MCF 10A (cell line): ENCODE results near the gene FIS1. TPM values are rescaled to one million over a fixed set of nuclear protein-coding genes. Genes with fewer than 3 reads are reported as not detected.

Experiments used
- BruUV-seq: library from RNA; stranded (reverse); fragments of 400-500 nt; replicated peaks from 2 replicates; lab custom pipeline; 2021; lab: Mats Ljungman, UMichigan
- CTCF ChIA-PET: fragments of 300-600 bp; sonication (Branson Sonifier 250); formaldehyde crosslinking; extraction: SDS; loops from one replicate; lab custom pipeline; 2021; ENCODE audit warnings: antibody characterized with exemption, inconsistent platforms; lab: Yijun Ruan, JAX
- POLR2A ChIA-PET: fragments of 300-600, 350-650 bp; sonication (Branson Sonifier 250); formaldehyde crosslinking; extraction: SDS; loops from one replicate; lab custom pipeline; 2020; ENCODE audit warnings: antibody characterized with exemption, inconsistent platforms; lab: Yijun Ruan, JAX
- DNase-seq: peaks from one replicate; pipeline ENCODE4 v3.0.0-alpha.2; 2018; ENCODE audit not compliant: unreplicated experiment
- H3K27ac Mint-ChIP-seq: one replicate; pipeline ENCODE4 v1.8.0; 2022; ENCODE audit warnings: mild to moderate bottlenecking, low read depth, mixed read lengths; ENCODE audit not compliant: unreplicated experiment
- H3K27me3 Mint-ChIP-seq: one replicate; pipeline ENCODE4 v1.8.0; 2022; ENCODE audit warnings: mixed read lengths; ENCODE audit not compliant: insufficient read depth, unreplicated experiment
- H3K36me3 Mint-ChIP-seq: one replicate; pipeline ENCODE4 v1.8.0; 2022; ENCODE audit warnings: mild to moderate bottlenecking, moderate library complexity, mixed read lengths; ENCODE audit not compliant: insufficient read depth, unreplicated experiment
- H3K4me1 Mint-ChIP-seq: one replicate; pipeline ENCODE4 v1.8.0; 2022; ENCODE audit warnings: mixed read lengths; ENCODE audit not compliant: insufficient read depth, unreplicated experiment
- H3K4me3 Mint-ChIP-seq: one replicate; pipeline ENCODE4 v1.8.0; 2022; ENCODE audit warnings: mild to moderate bottlenecking, moderate library complexity, mixed read lengths; ENCODE audit not compliant: unreplicated experiment
- H3K9me3 Mint-ChIP-seq: one replicate; pipeline ENCODE4 v1.8.0; 2022; ENCODE audit warnings: mixed read lengths; ENCODE audit not compliant: unreplicated experiment
- CTCF ChIP-seq: fragments of 200-600 bp; IDR thresholded peaks from one replicate; pipeline ENCODE4 v1.8.0; 2022; ENCODE audit warnings: antibody characterized with exemption, mild to moderate bottlenecking; ENCODE audit not compliant: unreplicated experiment
- intact Hi-C: fragments of 100-400 bp; cut with micrococcal nuclease; formaldehyde crosslinking; loops from 2 replicates; pipeline ENCODE4 v1.14.1; 2022
- total RNA-seq: library from RNA; stranded (reverse); gene quantifications from 2 replicates; pipeline ENCODE4 v1.2.3, GENCODE V29; 2022

The FIS1 gene
- total RNA-seq, 1 experiment from 2014 or later: 213 TPM

GRCh38 chr7:101232141-101232850 lies 12.6 kb downstream of the FIS1 start:
- Mint-ChIP-seq H3K27ac (no peak overlapping the region), H3K4me3 (peak overlapping the region; percentile 65)
- BruUV-seq: no TSS peak

GRCh38 chr7:101231644-101232043 lies 13.2 kb downstream of the FIS1 start:
- peaks cover 38% of the 10 kb centered on the region for H3K36me3 Mint-ChIP-seq
- peaks cover 5% of the 10 kb centered on the region for H3K4me1 Mint-ChIP-seq
- BruUV-seq: no TSS peak
- no peak overlapping the region for H3K27ac Mint-ChIP-seq
- ChIA-PET CTCF (interaction anchor here (0.6 to 1.1 kb wide), 3 partner anchors 12 to 119 kb away, joined by 3 to 4 read pairs (median 3); no protein-coding TSS in a partner anchor), POLR2A (interaction anchor here (2.6 to 6.9 kb wide), 2 partner anchors 13 kb away, joined by 17 to 43 read pairs; partner anchors contain the start of genes FIS1 and ZNHIT1)
- no peak for TF ChIP-seq CTCF
- H3K27me3 Mint-ChIP-seq: no peaks in the 10 kb centered on the region
- H3K4me3 Mint-ChIP-seq: peak overlapping the region; percentile 65
- intact Hi-C loops: no loop called here
- no peak for DNase-seq
- H3K9me3 Mint-ChIP-seq: no peaks in the 10 kb centered on the region

More at GRCh38 chr7:101232141-101232850, 12.6 kb downstream of the FIS1 start:
- Mint-ChIP-seq H3K27me3 (no peaks in the 10 kb centered on the region), H3K36me3 (peaks cover 32% of the 10 kb centered on the region), H3K4me1 (peaks cover 5% of the 10 kb centered on the region), H3K9me3 (no peaks in the 10 kb centered on the region)
- intact Hi-C loops: no loop called here
- DNase-seq: peak; percentile 67
- TF ChIP-seq CTCF: no peak
- ChIA-PET CTCF (interaction anchor here (1.1 kb wide), 1 partner anchor 11 kb away, joined by 3 read pairs; no protein-coding TSS in a partner anchor), POLR2A (interaction anchor here (0.9 to 6.9 kb wide), 3 partner anchors 12 to 50 kb away, joined by 3 to 43 read pairs (median 17); partner anchors contain the start of genes FIS1 and ZNHIT1)

- DNase-seq: no peak
- H3K4me1 Mint-ChIP-seq: peaks cover 6% of the 10 kb centered on the region
- no peak overlapping the region for H3K4me3 Mint-ChIP-seq
- H3K27ac Mint-ChIP-seq: no peak overlapping the region
- intact Hi-C loops: no loop called here
- no TSS peak for BruUV-seq
- POLR2A ChIA-PET: interaction anchor here (1.1 kb wide), 1 partner anchor 8 kb away, joined by 5 read pairs; the partner anchor contains the start of gene ZNHIT1
- TF ChIP-seq CTCF: no peak
- no peaks in the 10 kb centered on the region for H3K9me3 Mint-ChIP-seq
- H3K27me3 Mint-ChIP-seq: no peaks in the 10 kb centered on the region
- H3K36me3 Mint-ChIP-seq: peaks cover 83% of the 10 kb centered on the region
- CTCF ChIA-PET: interaction anchor here (0.6 to 2.5 kb wide), 3 partner anchors 17 to 110 kb away, joined by 3 to 12 read pairs (median 5); no protein-coding TSS in a partner anchor
These were observed 18.2 kb downstream of the FIS1 start for GRCh38 chr7:101226721-101227120.

GRCh38 chr7:101225650-101226049 lies 19.2 kb downstream of the FIS1 start:
- TF ChIP-seq CTCF: no peak
- no peaks in the 10 kb centered on the region for H3K27me3 Mint-ChIP-seq
- no TSS peak for BruUV-seq
- H3K36me3 Mint-ChIP-seq: peaks cover 90% of the 10 kb centered on the region
- intact Hi-C loops: no loop called here
- peaks cover 9% of the 10 kb centered on the region for H3K4me1 Mint-ChIP-seq
- ChIA-PET POLR2A (interaction anchor here (0.5 to 1.0 kb wide), 3 partner anchors 9 to 57 kb away, joined by 3 read pairs; no protein-coding TSS in a partner anchor), CTCF (interaction anchor here (0.7 to 2.5 kb wide), 3 partner anchors 18 to 41 kb away, joined by 3 to 12 read pairs (median 4); no protein-coding TSS in a partner anchor)
- no peak overlapping the region for H3K27ac Mint-ChIP-seq
- H3K9me3 Mint-ChIP-seq: no peaks in the 10 kb centered on the region
- no peak for DNase-seq
- H3K4me3 Mint-ChIP-seq: no peak overlapping the region
